HL-60 (cell line): Measurements from ENCODE around the gene AKAP8.

Experiments
- DNase-seq, 2 experiments: peaks; one replicate each; pipeline ENCODE4 v3.0.0-alpha.2; 2010 to 2020; ENCODE audit warnings: low read depth in 1 of 2, low spot score in 1 of 2
- H3K27ac ChIP-seq: fragments of 250-450 bp; sonication (Bioruptor Pico); replicated peaks from 2 replicates; pipeline ENCODE4 v1.5.1; 2020; ENCODE audit warnings: mild to moderate bottlenecking, moderate library complexity
- H3K27me3 ChIP-seq: fragments of 250-450 bp; sonication (Bioruptor Pico); 2 replicates; pipeline ENCODE4 v1.5.1; 2021; ENCODE audit warnings: mild to moderate bottlenecking, moderate library complexity; ENCODE audit not compliant: insufficient read depth, poor library complexity, severe bottlenecking
- H3K4me3 ChIP-seq: replicated peaks from 2 replicates; pipeline ENCODE4 v1.5.1; 2011; ENCODE audit warnings: mild to moderate bottlenecking, control low read depth, low read length; ENCODE audit not compliant: insufficient read depth
- GABPA ChIP-seq: IDR thresholded peaks from 2 replicates; pipeline ENCODE4 v1.6.1; 2012; ENCODE audit warnings: low read depth
- POLR2AphosphoS5 ChIP-seq: IDR thresholded peaks from 2 replicates; pipeline ENCODE4 v1.6.1; 2012; ENCODE audit warnings: low read depth
- REST ChIP-seq: IDR thresholded peaks from 2 replicates; pipeline ENCODE4 v1.6.1; 2012; ENCODE audit warnings: low read depth; ENCODE audit not compliant: insufficient replicate concordance
- SPI1 ChIP-seq: IDR thresholded peaks from 2 replicates; pipeline ENCODE4 v1.6.1; 2012; ENCODE audit warnings: low read depth, mild to moderate bottlenecking, borderline replicate concordance
- TF ChIP-seq, protein P1 (sequence below): IDR thresholded peaks from one replicate; pipeline ENCODE4 v1.5.1; 2011; ENCODE audit warnings: low read length, control low read depth, inconsistent platforms; ENCODE audit not compliant: insufficient read depth

Gene AKAP8

GRCh38 chr19:15318241-15318691 lies 61.3 kb downstream of the AKAP8 start:
- no peaks in the 10 kb centered on the region for H3K27me3 ChIP-seq
- no peak overlapping the region for H3K27ac ChIP-seq
- TF ChIP-seq POLR2AphosphoS5 (no peak), GABPA (no peak), REST (no peak), SPI1 (no peak)
- DNase-seq: peak in 1 of 2 experiments; percentile 53
- no peak overlapping the region for H3K4me3 ChIP-seq

DNA sequence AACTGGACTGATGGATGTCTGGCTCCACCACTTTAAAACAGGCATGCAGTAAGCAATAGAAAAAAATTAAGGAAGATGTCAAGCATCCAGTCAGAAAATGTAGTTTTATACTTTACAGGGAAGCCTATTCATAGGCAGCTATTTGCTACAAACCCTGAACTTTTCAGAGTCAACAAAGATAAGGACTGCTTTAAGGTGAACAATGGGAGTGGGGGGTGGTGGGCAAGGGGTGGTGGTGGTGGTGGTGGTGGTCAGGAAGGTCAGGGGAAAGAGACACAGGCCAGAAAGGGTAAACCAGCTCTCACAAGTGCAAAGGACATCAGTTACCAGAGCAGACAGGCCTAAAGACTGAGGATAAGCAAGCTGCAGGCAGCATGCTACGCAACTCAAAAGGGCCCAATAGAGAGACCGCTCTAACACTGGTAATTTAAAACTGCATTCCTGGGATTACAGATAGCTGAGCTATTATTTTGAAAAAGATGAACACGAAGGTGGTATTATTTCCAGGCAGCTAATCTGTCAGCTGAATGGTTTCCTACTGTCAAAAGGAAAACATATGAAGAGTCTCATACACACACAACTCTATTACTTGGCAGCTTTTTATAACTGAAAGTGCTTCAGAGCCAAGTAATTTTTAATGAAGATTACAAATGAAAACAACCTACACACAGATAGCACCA lies 62.1 kb downstream of the AKAP8 start:
- no peak for DNase-seq
- TF ChIP-seq REST: no peak
- TF ChIP-seq, protein P1, sequence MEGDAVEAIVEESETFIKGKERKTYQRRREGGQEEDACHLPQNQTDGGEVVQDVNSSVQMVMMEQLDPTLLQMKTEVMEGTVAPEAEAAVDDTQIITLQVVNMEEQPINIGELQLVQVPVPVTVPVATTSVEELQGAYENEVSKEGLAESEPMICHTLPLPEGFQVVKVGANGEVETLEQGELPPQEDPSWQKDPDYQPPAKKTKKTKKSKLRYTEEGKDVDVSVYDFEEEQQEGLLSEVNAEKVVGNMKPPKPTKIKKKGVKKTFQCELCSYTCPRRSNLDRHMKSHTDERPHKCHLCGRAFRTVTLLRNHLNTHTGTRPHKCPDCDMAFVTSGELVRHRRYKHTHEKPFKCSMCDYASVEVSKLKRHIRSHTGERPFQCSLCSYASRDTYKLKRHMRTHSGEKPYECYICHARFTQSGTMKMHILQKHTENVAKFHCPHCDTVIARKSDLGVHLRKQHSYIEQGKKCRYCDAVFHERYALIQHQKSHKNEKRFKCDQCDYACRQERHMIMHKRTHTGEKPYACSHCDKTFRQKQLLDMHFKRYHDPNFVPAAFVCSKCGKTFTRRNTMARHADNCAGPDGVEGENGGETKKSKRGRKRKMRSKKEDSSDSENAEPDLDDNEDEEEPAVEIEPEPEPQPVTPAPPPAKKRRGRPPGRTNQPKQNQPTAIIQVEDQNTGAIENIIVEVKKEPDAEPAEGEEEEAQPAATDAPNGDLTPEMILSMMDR: no peak
- no peak for TF ChIP-seq GABPA
- TF ChIP-seq POLR2AphosphoS5: no peak
- no peak for TF ChIP-seq SPI1
- Histone ChIP-seq H3K27me3 (no peaks in the 10 kb centered on the region), H3K27ac (no peak overlapping the region), H3K4me3 (no peak overlapping the region)

GRCh38 chr19:15316498-15316897 lies 63.1 kb downstream of the AKAP8 start:
- Histone ChIP-seq H3K4me3 (no peak overlapping the region), H3K27me3 (no peaks in the 10 kb centered on the region), H3K27ac (no peak overlapping the region)
- no peak for DNase-seq
- TF ChIP-seq, protein P1: no peak
- no peak for TF ChIP-seq GABPA
- TF ChIP-seq REST: no peak
- no peak for TF ChIP-seq POLR2AphosphoS5
- TF ChIP-seq SPI1: no peak
